Esophagus muscularis mucosa (tissue), 3 donors: ENCODE results near the gene DGCR2.

Source experiments
- CTCF ChIP-seq, 3 experiments: fragments of 200-600 bp in 2 of 3; fragments of 450-650 bp in 1 of 3; sonication (generic) in 2 of 3; IDR thresholded peaks; one replicate each; pipeline ENCODE4 v1.5.1; 2017 to 2019; ENCODE audit warnings: antibody characterized with exemption in 3 of 3, mild to moderate bottlenecking in 2 of 3, moderate library complexity in 1 of 3
- POLR2A ChIP-seq: fragments of 450-650 bp; IDR thresholded peaks from one replicate; pipeline ENCODE4 v1.6.1; 2017; ENCODE audit warnings: antibody characterized with exemption, moderate library complexity, mild to moderate bottlenecking, low read depth
- POLR2AphosphoS5 ChIP-seq, 2 donors: sonication (generic); formaldehyde crosslinking; IDR thresholded peaks; one replicate each; pipeline ENCODE4 v1.6.1; 2017; ENCODE audit warnings: antibody characterized with exemption in 2 of 2

GRCh38 chr22:19130959-19131684, 8.9 kb upstream of the DGCR2 start, which contains the start of gene TSSK2:
- TF ChIP-seq POLR2A (no peak), POLR2AphosphoS5 (IDR thresholded peaks at IDR 0.05) (no peak), CTCF (IDR thresholded peaks at IDR 0.05) (no peak)
